ENCODE data around the gene ANGPT4. TPM values are rescaled to one million over a fixed set of nuclear protein-coding genes. Genes with fewer than 3 reads are reported as not detected.

Gene ANGPT4
- total and polyA plus RNA-seq, 10 of the 15 experiments (the other 5 are each of a cell fraction or from before 2014, with no cell fraction given) = 0.01 to 0.16 TPM; not detected in 8

- TF ChIP-seq PRDM15 (CRISPR knock-in tag; IDR thresholded peaks at IDR 0.05) (no peak), CBX3 (IDR thresholded peaks at IDR 0.05; ENCODE audit: borderline replicate concordance, low read depth) (no peak), BCL3 (IDR thresholded peaks at IDR 0.05; ENCODE audit: borderline replicate concordance, insufficient read depth, low read depth, low read length, poor library complexity, severe bottlenecking) (no peak), FOXK2 (IDR thresholded peaks at IDR 0.05) (no peak), E2F4 (IDR thresholded peaks at IDR 0.05; ENCODE audit: low read depth, low read length) (no peak), POLR2AphosphoS2 (IDR thresholded peaks at IDR 0.05; ENCODE audit: low read depth, low read length) (no peak), ZNF274 (IDR thresholded peaks at IDR 0.05; ENCODE audit: insufficient read depth, insufficient read length) (no peak), SRF (IDR thresholded peaks at IDR 0.05; ENCODE audit: low read depth in 2 of 2, low read length in 2 of 2) (no peak)
Measured at GRCh38 chr20:926670-927069, 10.5 kb upstream of the ANGPT4 start (continued).
